PC-3 (cell line): ENCODE data around the gene METRN.

Experiments
- EZH2 ChIP-seq: fragments of 300-600 bp; sonication (generic); IDR thresholded peaks from one replicate; pipeline ENCODE4 v1.6.1; 2017; ENCODE audit warnings: antibody characterized with exemption, mild to moderate bottlenecking, low read length; ENCODE audit not compliant: unreplicated experiment
- EZH2phosphoT487 ChIP-seq: fragments of 300-600 bp; sonication (generic); IDR thresholded peaks from 2 replicates; pipeline ENCODE4 v1.6.1; 2018; ENCODE audit warnings: mild to moderate bottlenecking, antibody characterized with exemption, low read length, borderline replicate concordance
- TF ChIP-seq, protein P1 (sequence below): fragments of 300-600 bp; sonication (generic); conservative IDR thresholded peaks from 2 replicates; pipeline ENCODE4 v1.5.1; 2017; ENCODE audit warnings: antibody characterized with exemption, low read depth, mild to moderate bottlenecking, low read length

DNA sequence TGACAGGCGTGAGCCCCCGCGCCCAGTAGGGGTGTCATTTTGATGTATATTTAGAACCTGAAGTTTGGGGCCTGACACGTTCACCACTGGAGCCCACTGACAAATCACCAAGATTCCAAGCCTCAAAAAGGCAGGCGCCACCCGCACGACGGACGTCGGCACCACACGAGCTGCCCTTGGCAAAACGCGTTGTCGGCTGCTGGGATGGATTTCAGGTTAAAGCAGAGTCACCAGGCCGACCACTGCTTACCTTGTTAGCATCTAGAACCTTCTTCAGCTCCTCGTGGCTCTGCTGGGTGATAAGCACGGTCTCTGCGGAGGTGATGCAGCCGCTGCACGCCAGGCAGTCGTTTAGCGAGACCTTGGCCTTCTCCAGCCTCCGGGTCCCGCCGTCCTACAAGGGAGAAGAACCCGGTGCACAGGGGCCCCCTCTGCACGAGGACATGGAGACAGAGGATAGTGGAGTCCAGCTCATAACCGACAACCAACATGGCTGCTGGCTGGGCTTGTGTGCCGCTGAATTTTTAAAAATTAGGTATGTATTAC lies 22.1 kb downstream of the METRN start:
- TF ChIP-seq, protein P1, sequence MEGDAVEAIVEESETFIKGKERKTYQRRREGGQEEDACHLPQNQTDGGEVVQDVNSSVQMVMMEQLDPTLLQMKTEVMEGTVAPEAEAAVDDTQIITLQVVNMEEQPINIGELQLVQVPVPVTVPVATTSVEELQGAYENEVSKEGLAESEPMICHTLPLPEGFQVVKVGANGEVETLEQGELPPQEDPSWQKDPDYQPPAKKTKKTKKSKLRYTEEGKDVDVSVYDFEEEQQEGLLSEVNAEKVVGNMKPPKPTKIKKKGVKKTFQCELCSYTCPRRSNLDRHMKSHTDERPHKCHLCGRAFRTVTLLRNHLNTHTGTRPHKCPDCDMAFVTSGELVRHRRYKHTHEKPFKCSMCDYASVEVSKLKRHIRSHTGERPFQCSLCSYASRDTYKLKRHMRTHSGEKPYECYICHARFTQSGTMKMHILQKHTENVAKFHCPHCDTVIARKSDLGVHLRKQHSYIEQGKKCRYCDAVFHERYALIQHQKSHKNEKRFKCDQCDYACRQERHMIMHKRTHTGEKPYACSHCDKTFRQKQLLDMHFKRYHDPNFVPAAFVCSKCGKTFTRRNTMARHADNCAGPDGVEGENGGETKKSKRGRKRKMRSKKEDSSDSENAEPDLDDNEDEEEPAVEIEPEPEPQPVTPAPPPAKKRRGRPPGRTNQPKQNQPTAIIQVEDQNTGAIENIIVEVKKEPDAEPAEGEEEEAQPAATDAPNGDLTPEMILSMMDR = no peak
- TF ChIP-seq EZH2 (no peak), EZH2phosphoT487 (no peak)
